K562 (cell line): ENCODE measurements around the gene GRIK2. TPM values are rescaled to one million over a fixed set of nuclear protein-coding genes. Genes with fewer than 3 reads are reported as not detected.

Source experiments
- ATAC-seq: fragments of 200-7000 bp; cut with Tn5 transposase; 3 replicates; pipeline ENCODE4 v1.9.1; 2020; ENCODE audit warnings: moderate library complexity
- BruUV-seq: library from RNA; stranded (reverse); fragments of 400-500 nt; replicated peaks from 2 replicates; lab custom pipeline; 2021; lab: Mats Ljungman, UMichigan
- CTCF ChIA-PET: fragments of 300-600 bp; formaldehyde crosslinking; extraction: SDS; loops from one replicate; lab custom pipeline; 2021; ENCODE audit warnings: low intra/inter-chr PET ratio; lab: Yijun Ruan, JAX
- POLR2A ChIA-PET: fragments of 300-600, 350-650 bp; sonication (Branson Sonifier 250); formaldehyde crosslinking; extraction: SDS; loops from one replicate; lab custom pipeline; 2021; ENCODE audit warnings: antibody characterized with exemption, inconsistent platforms; lab: Yijun Ruan, JAX
- DNase-seq, 4 experiments: peaks; one replicate each; pipeline versions ENCODE4 v3.0.0 to v3.0.0-alpha.2; 2011 to 2018; ENCODE audit warnings: low spot score in 3 of 4, mixed read lengths in 3 of 4; ENCODE audit errors: extremely low read depth in 1 of 4
- FAIRE-seq: peaks from 2 replicates; lab custom pipeline; 2011; peaks lifted over from hg19 to GRCh38; lab: Jason Lieb, UNC
- H2AFZ ChIP-seq: 2 replicates; pipeline ENCODE4 v1.6.0; 2011; ENCODE audit warnings: low read depth, low read length, control low read depth, inconsistent platforms
- H3K27ac ChIP-seq: fragments of 200-600 bp; 3 replicates; pipeline ENCODE4 v1.8.0; 2011; ENCODE audit warnings: low read depth, mild to moderate bottlenecking, control low read depth, inconsistent platforms, low read length, moderate library complexity, mixed read lengths; ENCODE audit errors: extremely low read depth
- H3K27me3 ChIP-seq, 2 experiments: fragments of 300-600 bp in 1 of 2; 2 replicates in 1 of 2; 3 replicates in 1 of 2; pipeline versions ENCODE4 v1.6.0 to v1.8.0; 2011; ENCODE audit warnings: inconsistent platforms in 2 of 2, low read length in 2 of 2, mild to moderate bottlenecking in 1 of 2, mixed read lengths in 1 of 2, moderate library complexity in 1 of 2; ENCODE audit not compliant: control insufficient read depth in 2 of 2, insufficient read depth in 2 of 2
- H3K36me3 ChIP-seq: fragments of 300-600 bp; 3 replicates; pipeline ENCODE4 v1.8.0; 2011; ENCODE audit warnings: mild to moderate bottlenecking, low read length, inconsistent platforms; ENCODE audit not compliant: control insufficient read depth, insufficient read depth
- H3K4me1 ChIP-seq, 2 experiments: fragments of 200-600 bp in 1 of 2; replicated peaks in 1 of 2; 2 replicates in 1 of 2; 3 replicates in 1 of 2; pipeline versions ENCODE4 v1.5.1 to v1.8.0; 2011; ENCODE audit warnings: inconsistent platforms in 2 of 2, low read length in 2 of 2, mild to moderate bottlenecking in 1 of 2, mixed read lengths in 1 of 2, moderate library complexity in 1 of 2; ENCODE audit not compliant: control insufficient read depth in 2 of 2, insufficient read depth in 2 of 2
- H3K4me2 ChIP-seq: 2 replicates; pipeline ENCODE4 v1.6.1; 2011; ENCODE audit warnings: low read length, control low read depth, inconsistent platforms, mixed read lengths; ENCODE audit not compliant: insufficient read depth
- H3K4me3 ChIP-seq: fragments of 200-600 bp; sonication (generic), shearing (Covaris generic); 2 replicates; pipeline ENCODE4 v1.5.1; 2016; ENCODE audit warnings: control low read depth, inconsistent platforms
- H3K79me2 ChIP-seq: fragments of 200-600 bp; 3 replicates; pipeline ENCODE4 v1.8.0; 2011; ENCODE audit warnings: low read length, inconsistent platforms; ENCODE audit not compliant: control insufficient read depth, insufficient read depth
- H3K9ac ChIP-seq, 2 experiments: 2 replicates each; pipeline versions ENCODE4 v1.6.0 to v1.6.1; 2011; ENCODE audit warnings: low read depth in 2 of 2, low read length in 2 of 2, control low read depth in 1 of 2, inconsistent platforms in 1 of 2, mild to moderate bottlenecking in 1 of 2, mixed read lengths in 1 of 2; ENCODE audit not compliant: insufficient read depth in 1 of 2
- H3K9me1 ChIP-seq: one replicate; pipeline ENCODE4 v1.6.0; 2011; ENCODE audit warnings: inconsistent platforms, mild to moderate bottlenecking, low read length, moderate library complexity; ENCODE audit not compliant: control insufficient read depth, insufficient read depth
- H3K9me3 ChIP-seq: replicated peaks from 2 replicates; pipeline ENCODE4 v1.5.1; 2011; ENCODE audit warnings: low read depth, low read length, inconsistent platforms; ENCODE audit not compliant: control insufficient read depth, insufficient read depth
- H4K20me1 ChIP-seq: replicated peaks from 2 replicates; pipeline ENCODE4 v1.6.1; 2011; ENCODE audit warnings: low read length, inconsistent platforms, mixed read lengths; ENCODE audit not compliant: control insufficient read depth, insufficient read depth
- ARID1B ChIP-seq: fragments of 450-650 bp; IDR thresholded peaks from 2 replicates; pipeline ENCODE4 v1.6.1; 2016; ENCODE audit warnings: antibody characterized with exemption, mild to moderate bottlenecking, inconsistent platforms
- KAT2B ChIP-seq: IDR thresholded peaks from one replicate; pipeline ENCODE4 v1.6.1; 2012; ENCODE audit warnings: low read depth, mild to moderate bottlenecking, control low read depth, inconsistent platforms, low read length, moderate library complexity
- PHB2 ChIP-seq: fragments of 450-650 bp; IDR thresholded peaks from 2 replicates; pipeline ENCODE4 v1.6.1; 2017; ENCODE audit warnings: low read depth
- SMAD1 ChIP-seq: fragments of 150-350 bp; IDR thresholded peaks from 2 replicates; pipeline ENCODE4 v1.6.1; 2014; ENCODE audit warnings: low read length, low read depth; ENCODE audit not compliant: partially characterized antibody
- SMC3 ChIP-seq: conservative IDR thresholded peaks from 2 replicates; pipeline ENCODE4 v1.6.1; 2011; ENCODE audit warnings: low read depth, low read length, improper control_type of control experiment; ENCODE audit not compliant: insufficient read depth
- TCF7 ChIP-seq: sonication (generic); IDR thresholded peaks from 2 replicates; pipeline ENCODE4 v1.6.1; 2016; ENCODE audit warnings: antibody characterized with exemption, borderline replicate concordance
- ZFP30 ChIP-seq: fragments of 250-450 bp; sonication (Bioruptor Pico); IDR thresholded peaks from 2 replicates; pipeline ENCODE4 v1.8.0; 2022; ENCODE audit warnings: moderate library complexity, mild to moderate bottlenecking, inconsistent platforms, borderline replicate concordance
- ZNF507 ChIP-seq: conservative IDR thresholded peaks from 2 replicates; pipeline ENCODE4 v1.6.1; 2017; ENCODE audit warnings: missing genetic modification characterization, missing compliant biosample characterization
- ZNF586 ChIP-seq: fragments of 450-650 bp; formaldehyde crosslinking; conservative IDR thresholded peaks from 2 replicates; pipeline ENCODE4 v1.4.0; 2020; ENCODE audit warnings: mild to moderate bottlenecking, moderate library complexity
- in situ Hi-C: fragments of 300-500 bp; cut with MboI; formaldehyde crosslinking; loops from 4 replicates; pipeline ENCODE4 v1.15.0; 2018; ENCODE audit warnings: inconsistent platforms, mixed read lengths
- intact Hi-C: fragments of 100-400 bp; cut with micrococcal nuclease; formaldehyde crosslinking; loops from 2 replicates; pipeline ENCODE4 v1.14.2; 2022
- polyA plus RNA-seq, 8 experiments: library from polyadenylated mRNA; depleted of rRNA in 4 of 8; stranded (reverse) in 5 of 8; unstranded in 3 of 8; fragments of >200 nt; fragmentation: Nextera tagmentation in 2 of 8; fragmentation: Illumina TruSeq in 1 of 8; extraction: Ambion mirVana in 2 of 8; extraction: Trizol in 1 of 8; gene quantifications; 2 replicates each; pipeline versions ENCODE4 v1.2.1 to v1.2.3, GENCODE V29; 2011 to 2014; ENCODE audit warnings: inconsistent platforms in 1 of 8, missing spikeins in 1 of 8
- total RNA-seq, 7 experiments: library from RNA; depleted of rRNA in 6 of 7; stranded (reverse); fragments of >200 nt in 6 of 7; fragmentation: Illumina TruSeq in 2 of 7; extraction: Trizol in 2 of 7; gene quantifications; 2 replicates each; pipeline versions ENCODE4 v1.2.1 to v1.2.3, GENCODE V29; 2011 to 2021; ENCODE audit warnings: low replicate concordance in 1 of 7

Gene GRIK2
- total and polyA plus RNA-seq, 9 of the 15 experiments (the other 6 are each of a cell fraction or from before 2014, with no cell fraction given) = not detected

DNA sequence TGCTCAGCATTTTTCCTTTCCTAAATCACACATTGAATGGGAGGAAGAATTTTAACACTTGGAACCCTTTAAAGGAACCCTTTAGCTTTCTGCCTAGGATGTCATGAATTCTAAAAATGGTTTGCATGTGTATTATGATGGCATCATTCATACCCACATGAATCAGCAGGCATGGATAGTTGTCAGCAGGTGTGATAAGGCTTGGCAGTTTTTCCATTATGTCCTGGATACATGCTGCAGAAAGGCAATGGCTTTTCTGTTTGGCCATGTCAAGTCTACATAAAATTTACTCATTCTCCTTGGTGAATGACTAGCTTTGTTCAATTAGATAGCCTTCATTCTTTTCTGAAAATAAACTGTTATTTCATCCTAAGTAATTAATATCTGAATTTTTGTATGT is 353.7 kb downstream of the GRIK2 start:
- Histone ChIP-seq H3K79me2 (no peaks in the 10 kb centered on the region), H3K36me3 (no peaks in the 10 kb centered on the region), H4K20me1 (no peaks in the 10 kb centered on the region), H3K4me2 (no peak overlapping the region), H3K9me3 (no peaks in the 10 kb centered on the region), H3K27ac (no peak overlapping the region), H2AFZ (no peak overlapping the region), H3K4me3 (no peak overlapping the region), H3K9ac (no peak overlapping the region), H3K9me1 (no peaks in the 10 kb centered on the region), H3K4me1 (no peaks in the 10 kb centered on the region)
- intact Hi-C loops = no loop called here
- CTCF ChIA-PET = no interaction called here
- no TSS peak for BruUV-seq
- FAIRE-seq = no peak
- no peak for DNase-seq
- ATAC-seq = no peak
- in situ Hi-C loops = no loop called here
- TF ChIP-seq ZNF586 (CRISPR knock-in tag) (no peak), KAT2B (no peak), TCF7 (no peak), SMAD1 (no peak), ZFP30 (CRISPR knock-in tag) (no peak), SMC3 (no peak), ZNF507 (no peak), PHB2 (no peak), ARID1B (no peak)
- TF ChIP-seq, all 486 proteins: peak for 0
- H3K27me3 ChIP-seq = no peaks in the 10 kb centered on the region
- POLR2A ChIA-PET = no interaction called here
